ENCODE measurements around the gene LRP1B. TPM values are rescaled to one million over a fixed set of nuclear protein-coding genes. Genes with fewer than 3 reads are reported as not detected.
A peak's percentile ranks its signal among the peaks of the same experiment; 100 is the strongest.

LRP1B gene
- polyA plus RNA-seq, 1 of the 3 experiments (the other 2 are of a cell fraction): 0.28 TPM

GRCh38 chr2:142176941-142177340 is 46.1 kb upstream of the LRP1B start (continued):
- no peak for TF ChIP-seq FOSL2 (IDR thresholded peaks at IDR 0.05; ENCODE audit: borderline replicate concordance, low read depth)
- TF ChIP-seq RCOR1 (IDR thresholded peaks at IDR 0.05; ENCODE audit: low read length): peak; percentile 91
- TF ChIP-seq EZH2phosphoT487 (IDR thresholded peaks at IDR 0.05; ENCODE audit: borderline replicate concordance, low read depth): no peak
- TF ChIP-seq SMC3 (IDR thresholded peaks at IDR 0.05; ENCODE audit: low read depth, low read length): no peak
- TF ChIP-seq NFIC (IDR thresholded peaks at IDR 0.05; ENCODE audit: borderline replicate concordance): no peak
- no peak for TF ChIP-seq ZBTB33 (IDR thresholded peaks at IDR 0.05; ENCODE audit: borderline replicate concordance, low read depth)
- peak; percentile 91 for TF ChIP-seq GATA2 (CRISPR knock-in tag; IDR thresholded peaks at IDR 0.05)
- no peak for TF ChIP-seq TAF1 (IDR thresholded peaks at IDR 0.05; ENCODE audit: borderline replicate concordance, low read depth, low read length)
- peak; percentile 48; the same call in 1 of the 2 replicates for TF ChIP-seq TEAD4 (IDR thresholded peaks at IDR 0.05; ENCODE audit: borderline replicate concordance, insufficient read depth)
- TF ChIP-seq FOXM1 (IDR thresholded peaks at IDR 0.05; ENCODE audit: low read depth): no peak
- TF ChIP-seq MEF2A (IDR thresholded peaks at IDR 0.05; ENCODE audit: borderline replicate concordance, low read depth): no peak
- no peak for TF ChIP-seq RXRA (IDR thresholded peaks at IDR 0.05; ENCODE audit: borderline replicate concordance, low read depth)
- no peak for TF ChIP-seq CTCF (IDR thresholded peaks at IDR 0.05)
- TF ChIP-seq USF1 (IDR thresholded peaks at IDR 0.05; ENCODE audit: borderline replicate concordance, low read depth): no peak
- TF ChIP-seq RAD21 (IDR thresholded peaks at IDR 0.05; ENCODE audit: low read length): peak; percentile 34; the same call in 1 of the 2 replicates
- no peak for TF ChIP-seq ELF1 (IDR thresholded peaks at IDR 0.05)

- no peak overlapping the region for H3K4me2 ChIP-seq
- H3K36me3 ChIP-seq (replicated peaks in 1 of 2; ENCODE audit: control insufficient read depth in 1 of 2, insufficient read depth in 2 of 2, low read length in 1 of 2): no peaks in the 10 kb centered on the region
- peaks cover 0 to 33% of the 10 kb centered on the region in 2 experiments; a peak in 3 of 4 replicates for H3K4me1 ChIP-seq (ENCODE audit: control insufficient read depth in 1 of 2, insufficient read depth in 2 of 2, low read depth in 1 of 2, low read length in 1 of 2)
- no peak overlapping the region for H3K9ac ChIP-seq
- H3K9me3 ChIP-seq: no peaks in the 10 kb centered on the region
- 0% methylated on average over 1 of the region's 1 CpG for WGBS (ENCODE audit: low lambda C conversion rate)
- H3K79me2 ChIP-seq (ENCODE audit: insufficient read depth): no peaks in the 10 kb centered on the region
- peaks cover 10% of the 10 kb centered on the region for H3F3A ChIP-seq (replicated peaks; ENCODE audit: insufficient read depth)
- no peak overlapping the region for H2AFZ ChIP-seq (ENCODE audit: low read depth)
- DNase-seq: peak; percentile 53
- ChIA-PET CTCF (no interaction called here), POLR2A (no interaction called here)
- no peaks in the 10 kb centered on the region for H3K27me3 ChIP-seq (ENCODE audit: insufficient read depth)
- no peaks in the 10 kb centered on the region for H3K9me2 ChIP-seq
- peak overlapping the region in 1 of 2 experiments; percentile 95; a peak in 2 of 4 replicates for H3K27ac ChIP-seq (ENCODE audit: low read depth in 2 of 2, low read length in 1 of 2)
- no peaks in the 10 kb centered on the region for H4K20me1 ChIP-seq (ENCODE audit: insufficient read depth)
- H3K4me3 ChIP-seq (ENCODE audit: low read depth in 2 of 2, low read length in 1 of 2): no peak overlapping the region
- peak; percentile 62 for TF ChIP-seq GATA2 (CRISPR knock-in tag; IDR thresholded peaks at IDR 0.05)
- no peak for TF ChIP-seq IRF3 (IDR thresholded peaks at IDR 0.05; ENCODE audit: low read depth, low read length)
- TF ChIP-seq REST (IDR thresholded peaks at IDR 0.05; ENCODE audit: low read depth, low read length): no peak
- no peak for TF ChIP-seq RXRA (IDR thresholded peaks at IDR 0.05; ENCODE audit: borderline replicate concordance, low read depth)
- TF ChIP-seq NFIC (IDR thresholded peaks at IDR 0.05; ENCODE audit: borderline replicate concordance): peak; percentile 50; the same call in 1 of the 2 replicates
- TF ChIP-seq MEF2A (IDR thresholded peaks at IDR 0.05; ENCODE audit: borderline replicate concordance, low read depth): no peak
- no peak for TF ChIP-seq FOXM1 (IDR thresholded peaks at IDR 0.05; ENCODE audit: low read depth)
- TF ChIP-seq SMC3 (IDR thresholded peaks at IDR 0.05; ENCODE audit: low read depth, low read length): no peak
- no peak for TF ChIP-seq RAD21 (IDR thresholded peaks at IDR 0.05; ENCODE audit: low read length)
- TF ChIP-seq MAX (IDR thresholded peaks at IDR 0.05; ENCODE audit: low read depth): no peak
- TF ChIP-seq TCF12 (IDR thresholded peaks at IDR 0.05): peak; percentile 55; the same call in 1 of the 2 replicates
Measured at GRCh38 chr2:142175813-142176338, 45.1 kb upstream of the LRP1B start.
